Endothelial cell (in vitro differentiated cells): ENCODE data around the gene ART3. TPM values are rescaled to one million over a fixed set of nuclear protein-coding genes. Genes with fewer than 3 reads are reported as not detected.

ENCODE experiments used
- DNase-seq: peaks from one replicate; pipeline ENCODE4 v3.0.0; 2021; ENCODE audit warnings: low spot score
- H3K27ac Mint-ChIP-seq: one replicate; pipeline ENCODE4 v1.8.0; 2021; ENCODE audit warnings: mixed read lengths, inconsistent platforms; ENCODE audit not compliant: unreplicated experiment
- H3K27me3 Mint-ChIP-seq: one replicate; pipeline ENCODE4 v1.8.0; 2021; ENCODE audit warnings: mild to moderate bottlenecking, moderate library complexity, mixed read lengths, inconsistent platforms; ENCODE audit not compliant: unreplicated experiment
- H3K36me3 Mint-ChIP-seq: one replicate; pipeline ENCODE4 v1.8.0; 2021; ENCODE audit warnings: mild to moderate bottlenecking, low read depth, mixed read lengths, inconsistent platforms; ENCODE audit not compliant: unreplicated experiment
- H3K4me1 Mint-ChIP-seq: one replicate; pipeline ENCODE4 v1.8.0; 2021; ENCODE audit warnings: mild to moderate bottlenecking, mixed read lengths, inconsistent platforms; ENCODE audit not compliant: unreplicated experiment
- H3K4me3 Mint-ChIP-seq: one replicate; pipeline ENCODE4 v1.8.0; 2021; ENCODE audit warnings: mild to moderate bottlenecking, mixed read lengths, inconsistent platforms; ENCODE audit not compliant: unreplicated experiment
- H3K9me3 Mint-ChIP-seq: one replicate; pipeline ENCODE4 v1.8.0; 2021; ENCODE audit warnings: mixed read lengths, inconsistent platforms; ENCODE audit not compliant: unreplicated experiment
- total RNA-seq: library from RNA; stranded (reverse); fragmentation: NEBNext Ultra II Directional; extraction: Animal tissue kit (Norgen Biotek cat#: 25700); gene quantifications from one replicate; pipeline ENCODE4 v1.2.1, GENCODE V29; 2021; ENCODE audit not compliant: unreplicated experiment
- TF ChIP-seq, protein P1 (sequence below): fragments of 200-600 bp; sonication (generic); IDR thresholded peaks from one replicate; pipeline ENCODE4 v1.5.0; 2021; ENCODE audit warnings: antibody characterized with exemption; ENCODE audit not compliant: unreplicated experiment

The ART3 gene
- total RNA-seq, 1 donor from 2014 or later: not detected

DNA sequence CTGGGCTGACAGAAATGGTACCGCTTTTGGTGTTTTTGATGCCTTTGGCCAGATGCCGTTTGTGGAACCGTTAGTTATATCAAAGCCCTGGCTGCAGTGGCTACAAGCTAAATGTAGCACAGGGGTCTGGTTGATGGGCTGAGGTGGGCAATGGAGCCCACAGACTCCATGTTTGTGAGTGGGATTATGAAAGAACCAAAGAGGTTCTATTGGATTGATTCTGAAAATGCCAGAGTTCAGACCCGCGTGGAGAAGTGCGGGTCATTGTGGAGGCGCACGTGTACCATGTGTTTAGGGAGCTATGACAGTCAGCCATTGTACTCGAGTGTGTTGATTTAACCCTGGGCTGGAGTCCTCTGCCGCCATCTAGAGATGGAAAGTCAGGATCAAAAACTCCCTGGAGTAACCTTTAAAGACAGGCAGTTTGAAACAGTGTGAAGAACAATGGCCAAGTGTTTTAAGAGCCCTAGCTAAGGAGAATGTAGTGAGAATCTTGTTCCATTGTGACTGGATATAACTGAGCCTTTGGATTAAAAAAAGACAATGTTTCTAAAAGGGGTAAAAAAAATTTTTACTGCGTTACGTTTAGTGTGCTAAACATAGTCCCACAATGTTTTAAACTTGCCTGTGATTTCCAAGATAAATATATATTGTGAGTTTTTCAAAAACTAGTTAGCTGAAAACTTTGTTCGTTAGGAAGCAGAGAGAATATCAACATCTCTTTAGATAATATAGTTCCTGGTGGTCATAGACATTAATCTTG lies 12.7 kb downstream of the ART3 start:
- H3K27ac Mint-ChIP-seq: no peak overlapping the region
- peaks cover 5% of the 10 kb centered on the region for H3K4me1 Mint-ChIP-seq
- TF ChIP-seq, protein P1, sequence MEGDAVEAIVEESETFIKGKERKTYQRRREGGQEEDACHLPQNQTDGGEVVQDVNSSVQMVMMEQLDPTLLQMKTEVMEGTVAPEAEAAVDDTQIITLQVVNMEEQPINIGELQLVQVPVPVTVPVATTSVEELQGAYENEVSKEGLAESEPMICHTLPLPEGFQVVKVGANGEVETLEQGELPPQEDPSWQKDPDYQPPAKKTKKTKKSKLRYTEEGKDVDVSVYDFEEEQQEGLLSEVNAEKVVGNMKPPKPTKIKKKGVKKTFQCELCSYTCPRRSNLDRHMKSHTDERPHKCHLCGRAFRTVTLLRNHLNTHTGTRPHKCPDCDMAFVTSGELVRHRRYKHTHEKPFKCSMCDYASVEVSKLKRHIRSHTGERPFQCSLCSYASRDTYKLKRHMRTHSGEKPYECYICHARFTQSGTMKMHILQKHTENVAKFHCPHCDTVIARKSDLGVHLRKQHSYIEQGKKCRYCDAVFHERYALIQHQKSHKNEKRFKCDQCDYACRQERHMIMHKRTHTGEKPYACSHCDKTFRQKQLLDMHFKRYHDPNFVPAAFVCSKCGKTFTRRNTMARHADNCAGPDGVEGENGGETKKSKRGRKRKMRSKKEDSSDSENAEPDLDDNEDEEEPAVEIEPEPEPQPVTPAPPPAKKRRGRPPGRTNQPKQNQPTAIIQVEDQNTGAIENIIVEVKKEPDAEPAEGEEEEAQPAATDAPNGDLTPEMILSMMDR: no peak
- H3K36me3 Mint-ChIP-seq: no peaks in the 10 kb centered on the region
- peaks cover 1% of the 10 kb centered on the region for H3K27me3 Mint-ChIP-seq
- DNase-seq: peak; percentile 64
- H3K4me3 Mint-ChIP-seq: no peak overlapping the region
- H3K9me3 Mint-ChIP-seq: no peaks in the 10 kb centered on the region

DNA sequence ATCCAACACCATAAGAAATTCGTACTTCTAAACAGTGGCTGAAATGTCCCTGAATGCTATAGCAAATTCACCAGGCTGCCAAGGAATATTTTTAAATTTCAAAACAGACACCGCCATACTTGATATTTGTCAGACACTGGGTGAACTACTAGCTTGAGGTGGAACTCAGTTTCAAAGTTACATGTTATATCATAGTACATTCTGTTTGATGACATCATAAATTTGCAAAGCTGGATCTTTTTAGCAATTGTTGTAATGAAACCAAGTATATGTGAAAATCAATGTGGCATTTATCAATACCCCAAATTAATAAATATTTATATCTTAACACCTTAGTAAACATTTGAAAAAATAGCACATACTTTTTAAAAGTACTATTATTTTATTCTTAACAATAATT lies 14.2 kb downstream of the ART3 start:
- no peaks in the 10 kb centered on the region for H3K9me3 Mint-ChIP-seq
- TF ChIP-seq, protein P1: no peak
- H3K4me3 Mint-ChIP-seq: no peak overlapping the region

DNA sequence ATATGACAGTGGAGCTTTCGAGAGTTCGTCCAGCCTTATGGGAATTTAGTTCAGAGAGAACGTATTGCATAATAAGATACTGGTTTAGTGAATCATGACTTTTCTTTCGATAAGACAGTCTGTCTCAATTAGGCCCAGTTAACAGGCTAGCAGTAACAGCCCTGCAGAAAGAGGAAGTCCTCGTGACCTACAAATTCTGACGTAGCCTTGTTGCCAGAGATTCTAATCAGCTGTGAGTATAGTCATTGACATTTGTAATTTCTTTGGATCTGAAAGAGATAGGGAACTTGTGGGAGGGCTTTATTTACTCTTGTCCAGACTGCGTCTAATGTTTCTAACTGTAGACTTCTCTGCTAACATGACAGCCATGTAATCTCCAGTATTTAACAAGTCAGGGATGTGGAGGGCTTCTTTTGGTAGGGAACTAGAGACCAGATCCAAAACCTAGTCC lies 15.8 kb downstream of the ART3 start:
- peaks cover 1% of the 10 kb centered on the region for H3K27me3 Mint-ChIP-seq
- no peak overlapping the region for H3K27ac Mint-ChIP-seq
- H3K9me3 Mint-ChIP-seq: no peaks in the 10 kb centered on the region
- H3K36me3 Mint-ChIP-seq: no peaks in the 10 kb centered on the region
- no peak overlapping the region for H3K4me3 Mint-ChIP-seq
- no peak for DNase-seq
- H3K4me1 Mint-ChIP-seq: peaks cover 5% of the 10 kb centered on the region
- TF ChIP-seq, protein P1: no peak

More for the DNA sequence above, 14.2 kb downstream of the ART3 start:
- DNase-seq: no peak
- Mint-ChIP-seq H3K36me3 (no peaks in the 10 kb centered on the region), H3K27me3 (peaks cover 1% of the 10 kb centered on the region), H3K27ac (no peak overlapping the region), H3K4me1 (peaks cover 5% of the 10 kb centered on the region)

DNA sequence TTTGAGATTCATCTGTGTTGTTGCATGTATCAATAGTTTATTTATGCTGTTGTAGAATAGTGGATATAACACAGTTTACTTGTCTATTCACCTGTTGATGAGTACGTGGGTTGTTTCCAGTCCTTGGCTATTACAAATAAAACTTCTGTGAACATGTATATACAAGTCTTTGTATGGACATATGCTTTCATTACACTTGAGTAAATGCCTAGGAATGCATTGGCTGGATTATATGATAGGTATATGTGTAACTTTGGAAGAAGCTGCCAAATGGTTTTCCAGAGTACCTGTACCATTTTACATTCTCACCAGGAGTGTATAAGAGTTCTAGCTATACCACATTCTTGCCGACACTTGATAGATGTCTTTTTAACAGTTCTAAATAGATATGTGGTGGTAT lies 16.5 kb downstream of the ART3 start:
- Mint-ChIP-seq H3K27me3 (peaks cover 4% of the 10 kb centered on the region), H3K27ac (no peak overlapping the region), H3K36me3 (no peaks in the 10 kb centered on the region), H3K4me3 (no peak overlapping the region), H3K9me3 (no peaks in the 10 kb centered on the region), H3K4me1 (peaks cover 5% of the 10 kb centered on the region)
- DNase-seq: no peak
- TF ChIP-seq, protein P1: no peak

DNA sequence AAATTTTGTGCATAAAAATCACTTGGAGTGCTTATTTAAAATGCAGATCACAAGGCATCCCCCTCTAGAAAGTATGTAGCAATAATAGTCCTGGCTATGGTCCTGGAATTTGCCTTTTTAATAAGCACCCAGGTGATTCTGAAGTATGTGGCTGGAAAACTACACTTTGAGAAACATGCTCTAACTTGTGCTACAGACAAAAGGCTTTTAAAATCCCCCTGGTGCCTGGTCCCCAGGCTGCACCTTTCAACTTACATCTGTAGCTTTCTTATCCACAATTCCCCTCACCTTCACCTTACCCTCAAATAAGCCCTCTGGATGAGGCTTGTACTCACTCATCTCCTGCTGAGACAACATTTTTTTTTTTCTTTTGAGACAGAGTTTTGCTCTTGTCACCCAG lies 21.1 kb downstream of the ART3 start:
- no peaks in the 10 kb centered on the region for H3K4me1 Mint-ChIP-seq
- no peak overlapping the region for H3K4me3 Mint-ChIP-seq
- H3K27ac Mint-ChIP-seq: no peak overlapping the region
- H3K27me3 Mint-ChIP-seq: peaks cover 4% of the 10 kb centered on the region
- H3K9me3 Mint-ChIP-seq: no peaks in the 10 kb centered on the region
- no peaks in the 10 kb centered on the region for H3K36me3 Mint-ChIP-seq
- DNase-seq: no peak
- TF ChIP-seq, protein P1: no peak
